ENCODE measurements around the gene EVI5L. TPM values are rescaled to one million over a fixed set of nuclear protein-coding genes. Genes with fewer than 3 reads are reported as not detected.

Gene EVI5L
- total RNA-seq, 2 experiments from 2014 or later: 5.2 TPM

DNA sequence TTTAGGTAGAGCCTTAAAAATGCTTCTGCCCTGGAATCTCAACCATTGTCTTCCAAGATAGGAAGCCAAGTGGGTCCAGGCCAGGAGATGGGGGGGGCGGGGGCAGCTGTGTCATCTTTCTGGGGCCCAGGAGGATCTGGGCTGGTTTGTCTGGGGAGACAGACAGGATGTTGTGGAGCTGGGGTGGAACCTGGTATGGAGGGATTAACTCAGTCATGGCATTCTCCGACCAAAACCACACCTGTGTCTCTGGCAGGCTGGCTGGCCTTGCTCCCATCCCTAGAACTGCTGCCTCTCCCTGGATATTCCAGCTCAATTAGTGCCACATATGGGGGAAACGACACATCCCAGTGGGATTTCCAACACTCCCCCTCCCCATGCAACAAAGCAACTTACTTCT is 70.9 kb downstream of the EVI5L start:
- intact Hi-C loops (cut with micrococcal nuclease): no loop called here
- Mint-ChIP-seq H3K9me3 (no peaks in the 10 kb centered on the region), H3K27me3 (ENCODE audit: low read depth) (peaks cover 2% of the 10 kb centered on the region), H3K4me3 (no peak overlapping the region), H3K27ac (no peak overlapping the region), H3K36me3 (ENCODE audit: low read depth) (peaks cover 10% of the 10 kb centered on the region), H3K4me1 (ENCODE audit: low read depth) (peaks cover 15% of the 10 kb centered on the region)
- CTCF ChIA-PET: interaction anchor here (0.5 to 2.5 kb wide), 4 partner anchors 32 to 220 kb away, joined by 3 to 14 read pairs (median 6); partner anchors contain the start of gene TRAPPC5
- no peak for DNase-seq

DNA sequence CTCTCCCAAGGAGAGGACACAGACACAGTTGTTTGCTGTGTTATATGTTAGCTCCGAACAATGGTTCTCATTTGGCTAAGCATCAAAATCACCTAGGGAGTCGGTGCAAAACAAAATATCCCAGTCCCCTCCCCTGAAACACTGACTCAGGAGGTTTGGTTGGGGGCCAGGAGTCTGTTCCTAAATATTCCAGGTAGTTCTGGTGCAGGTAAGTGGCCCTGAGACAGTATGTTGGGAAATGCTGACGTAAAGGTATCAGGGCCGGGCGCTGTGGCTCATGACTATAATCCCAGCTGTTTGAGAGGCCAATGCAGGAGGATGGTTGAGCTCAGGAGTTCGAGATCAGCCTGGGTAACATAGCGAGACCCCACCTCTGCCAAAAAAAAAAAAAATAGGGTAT is 71.3 kb downstream of the EVI5L start:
- H3K4me3 Mint-ChIP-seq: no peak overlapping the region
- CTCF ChIA-PET: interaction anchor here (0.7 to 2.5 kb wide), 3 partner anchors 32 to 48 kb away, joined by 3 to 14 read pairs (median 8); no protein-coding TSS in a partner anchor

DNA sequence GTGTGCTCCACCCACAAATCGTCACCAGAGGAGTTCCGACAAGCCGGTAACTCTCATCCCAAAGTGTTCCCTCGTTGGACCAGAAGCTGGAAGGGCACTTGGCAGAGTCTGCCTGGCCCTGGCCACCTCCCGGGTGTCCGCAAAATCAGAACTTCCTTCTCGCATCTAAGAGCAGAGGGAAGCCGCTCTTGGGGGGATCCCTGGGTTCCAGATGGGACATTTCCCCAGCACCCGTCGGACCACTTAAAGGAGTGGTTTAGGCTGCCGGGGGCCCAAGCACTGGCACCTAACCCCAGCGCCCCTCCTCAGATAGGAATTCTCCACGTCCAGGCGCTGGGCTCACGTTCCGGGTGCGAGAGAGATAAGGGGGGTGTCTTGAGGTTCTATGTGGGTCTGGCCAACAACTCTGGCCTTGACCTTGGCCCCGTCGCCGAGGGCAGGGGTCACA is 72.8 kb downstream of the EVI5L start:
- no peak overlapping the region for H3K27ac Mint-ChIP-seq
- DNase-seq: no peak
- CTCF ChIA-PET: interaction anchor here (0.8 to 2.5 kb wide), 6 partner anchors 15 to 42 kb away, joined by 3 to 14 read pairs (median 4); no protein-coding TSS in a partner anchor
- peak overlapping the region; percentile 88 for H3K4me3 Mint-ChIP-seq
- H3K36me3 Mint-ChIP-seq (ENCODE audit: low read depth): peaks cover 10% of the 10 kb centered on the region
- H3K4me1 Mint-ChIP-seq (ENCODE audit: low read depth): peaks cover 23% of the 10 kb centered on the region
- no peaks in the 10 kb centered on the region for H3K9me3 Mint-ChIP-seq
- intact Hi-C loops (cut with micrococcal nuclease): loop anchor here (1.0 to 2.0 kb wide), 5 partner anchors 17 to 74 kb away; partner anchors contain the start of genes SNAPC2 and TIMM44
- no peaks in the 10 kb centered on the region for H3K27me3 Mint-ChIP-seq (ENCODE audit: low read depth)

More for the DNA sequence above, 71.3 kb downstream of the EVI5L start:
- Mint-ChIP-seq H3K36me3 (ENCODE audit: low read depth) (peaks cover 10% of the 10 kb centered on the region), H3K9me3 (no peaks in the 10 kb centered on the region), H3K4me1 (ENCODE audit: low read depth) (peaks cover 18% of the 10 kb centered on the region), H3K27ac (no peak overlapping the region), H3K27me3 (ENCODE audit: low read depth) (peaks cover 2% of the 10 kb centered on the region)
- no peak for DNase-seq
- intact Hi-C loops (cut with micrococcal nuclease): no loop called here

DNA sequence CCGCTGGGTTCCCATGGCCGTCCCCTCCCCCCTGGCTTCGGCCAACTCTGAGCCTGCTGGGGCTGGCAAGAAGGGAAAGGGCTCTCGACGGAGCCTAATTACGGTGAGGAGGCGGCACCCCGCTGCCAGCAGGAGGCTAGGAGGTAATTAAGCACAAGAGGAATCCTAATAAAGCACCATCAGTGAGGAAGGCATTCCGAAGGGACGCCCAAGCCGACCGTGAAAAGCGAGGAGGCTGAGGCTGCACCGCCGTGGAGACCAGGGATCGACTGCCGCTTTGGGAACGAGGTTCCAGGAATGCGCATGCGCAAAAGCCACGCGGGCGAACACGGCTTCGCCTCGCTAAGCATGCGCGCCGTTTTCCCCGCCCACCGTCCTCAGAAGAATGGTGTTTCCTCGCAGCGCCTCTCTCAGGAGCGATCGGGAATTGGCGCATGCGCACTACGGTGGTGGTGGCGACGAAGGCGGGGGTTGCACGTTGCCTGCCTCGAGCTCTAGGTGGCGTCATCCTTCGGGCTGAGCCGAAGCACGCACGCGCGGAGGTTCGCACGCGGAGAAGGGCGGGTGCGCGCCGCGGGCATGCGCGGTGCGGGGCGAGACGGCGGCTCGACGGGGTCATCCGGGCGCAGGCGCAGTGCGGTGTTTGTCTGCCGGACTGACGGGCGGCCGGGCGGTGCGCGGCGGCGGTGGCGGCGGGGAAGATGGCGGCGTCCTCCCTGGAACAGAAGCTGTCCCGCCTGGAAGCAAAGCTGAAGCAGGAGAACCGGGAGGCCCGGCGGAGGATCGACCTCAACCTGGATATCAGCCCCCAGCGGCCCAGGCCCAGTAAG is 73.4 kb downstream of the EVI5L start, which contains the start of gene MAP2K7:
TSS of gene MAP2K7 (plus strand) at position 634 of the 830 bp plus-strand sequence. CDS start at position 702, 68 bp downstream.
- H3K4me3 Mint-ChIP-seq: peak within 1 kb of the TSS; percentile 88
- CTCF ChIA-PET: interaction anchor here (0.6 to 1.6 kb wide), 7 partner anchors 12 to 694 kb away, joined by 3 to 10 read pairs (median 3); no protein-coding TSS in a partner anchor
- H3K4me1 Mint-ChIP-seq (ENCODE audit: low read depth): peaks cover 24% of the 10 kb centered on the region
- no peaks in the 10 kb centered on the region for H3K27me3 Mint-ChIP-seq (ENCODE audit: low read depth)
- peaks cover 10% of the 10 kb centered on the region for H3K36me3 Mint-ChIP-seq (ENCODE audit: low read depth)
- peak; percentile 100 for DNase-seq
- intact Hi-C loops (cut with micrococcal nuclease): loop anchor here (1.0 to 2.0 kb wide), 5 partner anchors 17 to 74 kb away; partner anchors contain the start of genes SNAPC2 and TIMM44
- H3K27ac Mint-ChIP-seq: peak within 1 kb of the TSS; percentile 84
- no peaks in the 10 kb centered on the region for H3K9me3 Mint-ChIP-seq

DNA sequence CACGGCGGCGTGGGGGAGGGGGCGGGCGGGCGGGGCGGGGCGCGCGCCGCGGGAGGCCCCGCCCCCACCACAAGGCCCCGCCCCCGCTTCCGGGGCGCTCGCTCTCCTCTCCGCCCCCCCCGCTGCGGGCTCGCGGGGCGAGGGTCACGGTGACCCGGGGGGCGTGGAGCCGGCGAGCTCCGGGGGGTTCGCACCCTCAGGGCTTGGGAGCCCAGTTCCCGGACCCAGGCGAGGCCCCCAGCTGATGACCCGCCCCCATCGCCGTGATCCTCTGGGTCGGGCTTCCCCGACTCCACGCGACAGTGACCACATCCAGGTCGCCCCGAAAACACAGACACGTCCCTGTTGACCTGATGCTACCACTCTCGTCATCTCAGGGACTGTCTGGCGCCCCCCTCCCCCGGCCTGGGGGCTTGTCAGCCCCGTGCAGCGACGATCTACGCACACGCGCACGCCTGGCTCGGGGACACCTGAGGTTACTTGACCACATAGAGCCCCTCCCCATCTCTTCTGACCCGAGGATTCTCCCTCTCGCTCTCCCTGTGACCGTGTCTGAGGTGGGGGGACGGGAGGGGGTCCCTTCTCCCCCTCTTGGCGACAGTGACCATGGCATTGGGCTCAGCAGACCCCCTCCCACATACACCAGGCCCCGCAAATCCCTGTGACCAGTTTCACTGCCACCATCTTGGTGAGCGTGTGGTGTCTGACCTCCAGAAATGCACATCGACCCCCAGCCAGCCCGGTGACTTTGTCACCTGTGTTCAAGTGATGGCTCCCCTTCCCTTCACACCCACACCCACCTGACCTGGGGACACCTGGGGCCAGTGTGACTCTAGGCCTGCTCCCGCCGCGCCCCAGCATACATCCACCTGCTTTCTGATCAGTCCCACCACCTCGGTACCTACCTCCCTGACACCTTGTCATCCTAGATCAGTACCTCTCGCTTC is 74.3 kb downstream of the EVI5L start:
- Mint-ChIP-seq H3K4me1 (ENCODE audit: low read depth) (peaks cover 24% of the 10 kb centered on the region), H3K4me3 (peak overlapping the region; percentile 88), H3K9me3 (no peaks in the 10 kb centered on the region), H3K27ac (peak overlapping the region; percentile 81), H3K27me3 (ENCODE audit: low read depth) (no peaks in the 10 kb centered on the region), H3K36me3 (ENCODE audit: low read depth) (peaks cover 10% of the 10 kb centered on the region)
- DNase-seq: peak; percentile 69
- CTCF ChIA-PET: interaction anchor here (0.6 to 1.6 kb wide), 7 partner anchors 12 to 695 kb away, joined by 3 to 10 read pairs (median 3); no protein-coding TSS in a partner anchor
- intact Hi-C loops (cut with micrococcal nuclease): no loop called here

DNA sequence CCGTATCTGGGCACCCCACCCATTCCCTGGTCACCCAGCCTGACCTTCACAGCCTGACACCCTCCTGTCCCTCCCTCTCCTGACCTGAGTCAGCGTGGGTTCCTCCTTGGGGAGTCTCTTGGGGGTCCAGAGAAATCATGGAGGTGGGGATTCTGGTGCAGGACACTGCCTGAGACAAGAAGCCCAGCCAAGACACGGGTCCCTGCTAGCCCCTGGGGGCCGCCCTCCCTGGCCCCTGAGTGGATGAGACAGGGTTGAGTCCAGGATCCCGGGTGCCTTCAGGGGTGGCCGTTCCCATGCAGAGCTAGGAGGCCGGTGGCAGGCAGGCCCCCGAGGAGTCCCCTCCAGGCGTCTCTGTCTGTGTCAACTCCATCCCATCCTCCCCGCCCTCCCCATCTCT is 75.2 kb downstream of the EVI5L start:
- Mint-ChIP-seq H3K4me3 (peak overlapping the region; percentile 80), H3K4me1 (ENCODE audit: low read depth) (peaks cover 24% of the 10 kb centered on the region), H3K27me3 (ENCODE audit: low read depth) (no peaks in the 10 kb centered on the region), H3K9me3 (no peaks in the 10 kb centered on the region), H3K36me3 (ENCODE audit: low read depth) (peaks cover 11% of the 10 kb centered on the region), H3K27ac (no peak overlapping the region)
- CTCF ChIA-PET: no interaction called here
- no peak for DNase-seq
- intact Hi-C loops (cut with micrococcal nuclease): no loop called here

DNA sequence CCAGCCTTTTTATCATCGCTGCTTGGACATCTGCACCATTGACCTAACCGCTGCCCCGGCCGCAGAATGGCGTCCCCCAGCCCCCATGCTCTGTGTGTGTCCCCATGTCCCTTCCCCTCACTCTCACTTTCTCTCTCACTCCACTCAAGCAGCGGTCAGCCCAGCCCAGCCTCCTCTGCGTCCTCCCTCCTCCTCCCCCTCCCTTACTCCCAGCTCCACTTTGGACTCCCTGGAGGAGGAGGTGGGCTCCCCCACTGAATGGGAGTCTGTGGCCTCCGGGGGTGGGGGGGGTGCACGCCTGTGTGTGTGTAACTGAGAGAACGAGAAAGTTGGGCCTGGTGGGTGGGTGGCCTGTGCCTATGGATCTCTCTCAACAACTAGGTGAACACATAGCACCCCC is 75.8 kb downstream of the EVI5L start:
- Mint-ChIP-seq H3K27ac (no peak overlapping the region), H3K4me1 (ENCODE audit: low read depth) (peaks cover 24% of the 10 kb centered on the region), H3K9me3 (no peaks in the 10 kb centered on the region), H3K27me3 (ENCODE audit: low read depth) (no peaks in the 10 kb centered on the region), H3K4me3 (peak overlapping the region; percentile 66), H3K36me3 (ENCODE audit: low read depth) (peaks cover 16% of the 10 kb centered on the region)
- CTCF ChIA-PET: no interaction called here
- intact Hi-C loops (cut with micrococcal nuclease): no loop called here
- DNase-seq: no peak

DNA sequence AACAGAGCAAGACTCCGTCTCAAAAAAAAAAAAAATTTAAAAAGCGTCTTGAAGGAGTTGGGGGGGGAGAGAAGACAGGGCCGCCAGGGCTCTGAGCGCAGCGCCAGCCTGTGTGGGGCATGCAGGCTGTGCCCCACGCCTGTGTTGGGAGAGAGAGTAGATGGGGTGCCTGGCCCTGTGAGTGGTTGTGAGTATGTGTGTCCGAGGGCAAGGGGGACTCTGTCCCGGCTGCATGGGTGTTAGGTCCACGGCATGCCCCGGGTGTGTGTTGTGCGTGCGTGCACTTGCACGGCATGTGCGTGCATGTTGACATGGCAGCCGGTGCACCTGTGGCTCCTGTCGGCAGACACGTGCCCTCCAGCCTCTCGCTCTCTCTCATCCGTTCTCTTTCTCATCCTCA is 77.1 kb downstream of the EVI5L start:
- no peak for DNase-seq
- Mint-ChIP-seq H3K27ac (peak overlapping the region; percentile 53), H3K4me1 (ENCODE audit: low read depth) (peaks cover 24% of the 10 kb centered on the region), H3K27me3 (ENCODE audit: low read depth) (no peaks in the 10 kb centered on the region), H3K36me3 (ENCODE audit: low read depth) (peaks cover 19% of the 10 kb centered on the region), H3K9me3 (no peaks in the 10 kb centered on the region), H3K4me3 (no peak overlapping the region)
- CTCF ChIA-PET: interaction anchor here (0.6 kb wide), 1 partner anchor 343 kb away, joined by 3 read pairs; no protein-coding TSS in a partner anchor
- intact Hi-C loops (cut with micrococcal nuclease): no loop called here

DNA sequence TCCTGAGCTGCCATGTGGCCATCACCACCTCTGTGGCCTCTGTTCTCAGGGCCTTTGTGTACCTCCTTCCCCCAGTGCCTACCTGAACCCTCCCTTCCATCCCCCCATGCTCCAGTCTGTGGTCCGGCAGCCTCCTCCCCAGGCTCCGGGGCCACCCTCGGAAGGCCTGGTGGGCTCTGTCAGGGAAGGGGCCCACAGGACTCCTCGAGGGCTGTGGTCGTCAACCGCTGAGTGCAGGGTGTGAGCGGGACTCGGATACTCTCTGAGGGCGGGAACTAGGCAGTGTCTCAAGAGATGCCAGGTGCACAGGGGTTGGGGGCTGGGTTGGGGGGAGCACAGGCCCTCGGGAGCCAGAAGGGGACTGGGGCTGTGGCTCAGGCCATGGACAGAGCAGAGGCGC is 77.5 kb downstream of the EVI5L start:
- CTCF ChIA-PET: no interaction called here
- peaks cover 22% of the 10 kb centered on the region for H3K4me1 Mint-ChIP-seq (ENCODE audit: low read depth)

DNA sequence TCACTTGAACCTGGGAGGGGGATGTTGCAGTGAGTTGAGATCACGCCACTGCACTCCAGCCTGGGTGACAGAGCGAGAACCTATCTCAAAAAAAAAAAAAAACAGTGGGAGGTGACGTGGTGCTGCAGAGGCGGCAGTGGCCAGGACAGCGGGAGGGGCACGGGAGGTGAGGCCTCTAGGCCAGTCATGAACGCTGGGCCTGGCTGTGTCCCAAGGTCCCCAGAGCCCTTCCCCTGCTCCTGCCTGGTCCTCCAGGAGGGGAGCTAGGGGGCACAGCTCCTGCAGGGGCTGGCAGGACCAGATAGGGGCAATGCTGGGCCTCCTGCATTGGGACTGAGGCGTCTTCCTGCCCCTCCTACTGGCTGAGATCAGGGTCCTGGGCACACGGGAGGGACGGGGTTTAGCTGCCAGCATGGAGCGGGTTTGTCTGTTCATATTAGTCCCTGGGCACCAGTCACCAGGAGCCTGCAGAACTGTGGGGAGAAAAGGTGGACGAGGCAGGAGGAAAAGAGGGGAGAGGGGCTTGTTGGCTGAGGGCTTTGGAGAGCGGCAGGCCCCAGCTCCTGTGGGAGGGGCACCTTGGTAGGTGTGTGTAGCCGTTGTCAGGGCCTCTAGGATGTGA is 78.2 kb downstream of the EVI5L start:
- Mint-ChIP-seq H3K4me3 (no peak overlapping the region), H3K9me3 (no peaks in the 10 kb centered on the region), H3K27me3 (ENCODE audit: low read depth) (no peaks in the 10 kb centered on the region), H3K36me3 (ENCODE audit: low read depth) (peaks cover 22% of the 10 kb centered on the region), H3K27ac (no peak overlapping the region), H3K4me1 (ENCODE audit: low read depth) (peaks cover 21% of the 10 kb centered on the region)
- no peak for DNase-seq
- intact Hi-C loops (cut with micrococcal nuclease): no loop called here
- CTCF ChIA-PET: interaction anchor here (0.9 kb wide), 1 partner anchor 40 kb away, joined by 4 read pairs; no protein-coding TSS in a partner anchor

More for the DNA sequence above, 77.5 kb downstream of the EVI5L start:
- intact Hi-C loops (cut with micrococcal nuclease): no loop called here
- DNase-seq: no peak
- H3K27ac Mint-ChIP-seq: peak overlapping the region; percentile 53
- peaks cover 20% of the 10 kb centered on the region for H3K36me3 Mint-ChIP-seq (ENCODE audit: low read depth)
- H3K27me3 Mint-ChIP-seq (ENCODE audit: low read depth): no peaks in the 10 kb centered on the region
- H3K4me3 Mint-ChIP-seq: no peak overlapping the region
- no peaks in the 10 kb centered on the region for H3K9me3 Mint-ChIP-seq

DNA sequence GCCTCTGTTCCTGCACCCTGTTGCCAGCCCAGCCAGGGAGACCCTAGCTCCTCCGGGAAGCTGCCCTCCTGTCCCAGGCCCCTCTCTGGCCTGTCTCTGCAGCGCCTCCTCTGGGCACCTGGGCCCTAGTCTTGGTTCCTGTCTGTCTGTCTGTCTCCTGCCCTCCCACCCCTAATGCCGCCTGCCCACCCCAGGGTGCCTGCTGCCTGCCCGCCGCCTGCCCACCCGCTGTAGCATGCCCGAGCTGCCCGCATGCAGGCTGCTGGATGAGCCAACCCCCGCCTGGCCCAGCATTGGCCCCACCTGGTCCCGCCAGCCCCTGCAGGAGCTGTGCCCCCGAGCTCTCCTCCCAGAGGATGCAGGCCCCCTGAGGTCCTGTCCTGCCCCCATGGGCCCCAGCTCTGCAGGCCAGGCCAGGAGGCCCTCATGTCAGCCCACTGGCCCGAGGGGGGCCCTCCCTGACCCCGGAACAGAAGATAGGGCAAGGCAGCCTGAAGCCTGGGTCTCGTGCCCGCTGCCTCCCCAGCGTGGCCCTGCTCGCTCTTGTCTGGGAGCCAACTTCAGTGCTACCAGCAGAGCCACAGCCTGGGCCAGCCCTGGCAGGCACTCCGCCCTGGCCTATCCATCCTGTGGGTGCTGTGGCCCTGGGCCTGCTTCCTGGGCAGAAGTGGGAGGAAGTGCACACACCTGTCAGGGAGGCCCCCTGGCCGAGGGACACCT is 78.9 kb downstream of the EVI5L start:
- no peaks in the 10 kb centered on the region for H3K9me3 Mint-ChIP-seq
- no peak overlapping the region for H3K27ac Mint-ChIP-seq
- no peaks in the 10 kb centered on the region for H3K27me3 Mint-ChIP-seq (ENCODE audit: low read depth)
- intact Hi-C loops (cut with micrococcal nuclease): no loop called here
- no peak for DNase-seq
- no peak overlapping the region for H3K4me3 Mint-ChIP-seq
- H3K36me3 Mint-ChIP-seq (ENCODE audit: low read depth): peaks cover 20% of the 10 kb centered on the region
- H3K4me1 Mint-ChIP-seq (ENCODE audit: low read depth): peaks cover 21% of the 10 kb centered on the region
- CTCF ChIA-PET: interaction anchor here (0.9 kb wide), 1 partner anchor 40 kb away, joined by 4 read pairs; no protein-coding TSS in a partner anchor
